Thyroid gland (tissue), 4 donors: ENCODE results near the gene TCERG1L. TPM values are rescaled to one million over a fixed set of nuclear protein-coding genes. Genes with fewer than 3 reads are reported as not detected.

ENCODE experiments used
- DNase-seq, 2 donors: peaks; one replicate each; pipeline ENCODE4 v3.0.0-alpha.2; 2019
- H3K27ac ChIP-seq, 3 donors: fragments of 200-600 bp; sonication (generic); 1 replicate in 2 of 3; 2 replicates in 1 of 3; pipeline ENCODE4 v1.5.1; 2016 to 2019; ENCODE audit warnings: mild to moderate bottlenecking in 1 of 3, moderate library complexity in 1 of 3
- H3K27me3 ChIP-seq: fragments of 200-600 bp; sonication (generic); one replicate; pipeline ENCODE4 v1.5.1; 2019
- H3K36me3 ChIP-seq, 2 donors: fragments of 200-600 bp; sonication (generic); one replicate each; pipeline ENCODE4 v1.5.1; 2016 to 2019
- H3K4me1 ChIP-seq, 2 donors: fragments of 200-600 bp; sonication (generic); one replicate each; pipeline ENCODE4 v1.5.1; 2017 to 2019
- H3K4me3 ChIP-seq, 3 donors: fragments of 200-600 bp; sonication (generic); replicated peaks in 1 of 3; 1 replicate in 2 of 3; 2 replicates in 1 of 3; pipeline ENCODE4 v1.5.1; 2016; ENCODE audit warnings: mild to moderate bottlenecking in 1 of 3
- H3K9me3 ChIP-seq: fragments of 200-600 bp; sonication (generic); one replicate; pipeline ENCODE4 v1.5.1; 2017
- CTCF ChIP-seq, 6 experiments: fragments of 200-600 bp in 3 of 6; fragments of 450-650 bp in 3 of 6; sonication (generic) in 3 of 6; IDR thresholded peaks; one replicate each; pipeline ENCODE4 v1.5.1; 2016 to 2019; ENCODE audit warnings: antibody characterized with exemption in 6 of 6, mild to moderate bottlenecking in 2 of 6, inconsistent platforms in 1 of 6, moderate library complexity in 1 of 6
- POLR2A ChIP-seq, 2 donors: fragments of 450-650 bp; IDR thresholded peaks; one replicate each; pipeline ENCODE4 v1.6.1; 2017; ENCODE audit warnings: antibody characterized with exemption in 2 of 2, mild to moderate bottlenecking in 2 of 2, moderate library complexity in 1 of 2
- WGBS, 2 donors: methylation state at CpG; one replicate each; pipeline ENCODE4 v1.1.5; 2017; 5-methylcytosine and 5-hydroxymethylcytosine counted together
- intact Hi-C: fragments of 100-400 bp; cut with DNase I; formaldehyde crosslinking; loops from one replicate; pipeline ENCODE4 v1.15.1; 2023
- total RNA-seq, 4 donors: library from RNA; depleted of rRNA; stranded (reverse); fragments of >200 nt; gene quantifications; one replicate each; pipeline ENCODE4 v1.2.3, GENCODE V29; 2016

Gene TCERG1L
- total RNA-seq, 4 donors from 2014 or later: 4.3 to 23.6 (median 8.2) TPM

- intact Hi-C loops: no loop called here
- DNase-seq: peak; percentile 43 to 47
- H3K4me3 ChIP-seq: peak overlapping the region in 1 of 3 donors; percentile 20
- no peaks in the 10 kb centered on the region for H3K9me3 ChIP-seq
- H3K36me3 ChIP-seq: no peaks in the 10 kb centered on the region
- TF ChIP-seq CTCF (IDR thresholded peaks at IDR 0.05): no peak
- TF ChIP-seq POLR2A (IDR thresholded peaks at IDR 0.05): no peak
- WGBS, 2 donors: 40 to 50% methylated on average over 3 of the region's 3 CpGs
- peak overlapping the region in 1 of 3 donors; percentile 63 for H3K27ac ChIP-seq
- H3K4me1 ChIP-seq: peaks cover 4 to 28% of the 10 kb centered on the region in 2 donors
- H3K27me3 ChIP-seq: no peaks in the 10 kb centered on the region
Observed at GRCh38 chr10:131210181-131210580, 101.3 kb downstream of the TCERG1L start.

GRCh38 chr10:131207584-131208532 is 103.7 kb downstream of the TCERG1L start:
- WGBS, 2 donors: 89% methylated on average over 22 to 23 of the region's 29 CpGs
- DNase-seq: no peak
- TF ChIP-seq CTCF (IDR thresholded peaks at IDR 0.05): no peak
- TF ChIP-seq POLR2A (IDR thresholded peaks at IDR 0.05): no peak
- intact Hi-C loops: no loop called here
- Histone ChIP-seq H3K36me3 (no peaks in the 10 kb centered on the region), H3K9me3 (no peaks in the 10 kb centered on the region), H3K27ac (no peak overlapping the region), H3K4me1 (peaks cover 13 to 37% of the 10 kb centered on the region in 2 donors), H3K27me3 (no peaks in the 10 kb centered on the region), H3K4me3 (no peak overlapping the region)

- no peak overlapping the region for H3K4me3 ChIP-seq
- WGBS, 2 donors: 74 to 86% methylated on average over 5 to 8 of the region's 8 CpGs
- intact Hi-C loops: no loop called here
Observed at GRCh38 chr10:131207176-131207575, 104.3 kb downstream of the TCERG1L start.

GRCh38 chr10:131206111-131206995 is 105.2 kb downstream of the TCERG1L start:
- DNase-seq: no peak
- Histone ChIP-seq H3K9me3 (no peaks in the 10 kb centered on the region), H3K36me3 (no peaks in the 10 kb centered on the region), H3K4me3 (no peak overlapping the region), H3K27me3 (no peaks in the 10 kb centered on the region), H3K4me1 (peaks cover 13 to 40% of the 10 kb centered on the region in 2 donors), H3K27ac (no peak overlapping the region)
- 82 to 90% methylated on average over 24 to 25 of the region's 26 CpGs for WGBS, 2 donors
- TF ChIP-seq POLR2A (IDR thresholded peaks at IDR 0.05) (no peak), CTCF (IDR thresholded peaks at IDR 0.05) (no peak)
- intact Hi-C loops: no loop called here

More at GRCh38 chr10:131207176-131207575, 104.3 kb downstream of the TCERG1L start:
- Histone ChIP-seq H3K27ac (no peak overlapping the region), H3K4me1 (peaks cover 13 to 43% of the 10 kb centered on the region in 2 donors), H3K27me3 (no peaks in the 10 kb centered on the region), H3K36me3 (no peaks in the 10 kb centered on the region), H3K9me3 (no peaks in the 10 kb centered on the region)
- no peak for DNase-seq
- no peak for TF ChIP-seq POLR2A (IDR thresholded peaks at IDR 0.05)
- TF ChIP-seq CTCF (IDR thresholded peaks at IDR 0.05): no peak
